ENCODE data around the gene CD79B. TPM values are rescaled to one million over a fixed set of nuclear protein-coding genes. Genes with fewer than 3 reads are reported as not detected.

Gene CD79B
- total RNA-seq, 1 experiment from 2014 or later, result not detected

DNA sequence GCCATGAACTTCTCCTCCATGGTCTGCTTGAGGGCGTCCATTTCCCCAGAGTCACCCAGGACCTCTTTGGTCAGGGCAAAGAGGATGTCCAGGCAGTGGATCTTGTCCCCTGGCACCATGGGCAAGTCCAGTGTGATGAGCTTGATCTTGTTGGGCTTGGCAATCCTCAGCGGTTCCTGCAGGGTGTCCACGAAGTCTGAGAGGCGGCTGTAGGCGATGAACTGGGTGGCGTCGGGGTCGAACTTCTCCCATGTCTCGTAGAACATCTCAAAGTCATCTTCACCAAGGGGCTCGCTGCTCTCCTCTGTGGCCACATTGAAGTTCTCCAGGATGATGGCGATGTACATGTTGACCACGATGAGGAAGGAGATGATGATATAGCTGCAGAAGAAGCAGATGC is 9.0 kb upstream of the CD79B start:
- BruUV-seq (replicated peaks), result no TSS peak
- CTCF ChIA-PET, result no interaction called here

GRCh38 chr17:63940584-63940983 is 8.5 kb upstream of the CD79B start:
- in situ Hi-C loops (cut with HindIII; ENCODE audit: low pct_unique_long_range_greater_than_20kb, low sequenced_read_pairs), result no loop called here
- ChIA-PET CTCF (no interaction called here), POLR2A (no interaction called here)
- no TSS peak for BruUV-seq (replicated peaks)
- Histone ChIP-seq H3K27me3 (ENCODE audit: control insufficient read depth, insufficient read depth, low read length) (no peaks in the 10 kb centered on the region), H3K4me1 (ENCODE audit: control insufficient read depth, insufficient read depth, low read length) (no peaks in the 10 kb centered on the region), H3K36me3 (ENCODE audit: control insufficient read depth, insufficient read depth, low read length) (no peaks in the 10 kb centered on the region), H3K27ac (ENCODE audit: low read length) (no peak overlapping the region), H3K9me3 (ENCODE audit: control insufficient read depth, insufficient read depth, low read depth, low read length) (no peaks in the 10 kb centered on the region), H3K4me3 (ENCODE audit: low read depth in 2 of 2, low read length in 2 of 2) (no peak overlapping the region)
- intact Hi-C loops (cut with micrococcal nuclease; ENCODE audit: unreplicated experiment), result no loop called here
- no peak for DNase-seq (ENCODE audit: low read depth, low spot score)
- no peak for ATAC-seq
- TF ChIP-seq REST (IDR thresholded peaks at IDR 0.05; ENCODE audit: insufficient read depth in 1 of 2, low read depth in 2 of 2, low read length in 1 of 2) (no peak), SIN3A (IDR thresholded peaks at IDR 0.05; ENCODE audit: borderline replicate concordance, insufficient read depth, low read depth, low read length) (no peak), TCF7L2 (IDR thresholded peaks at IDR 0.05; ENCODE audit: low read depth, low read length) (no peak)
- TF ChIP-seq, protein P1, sequence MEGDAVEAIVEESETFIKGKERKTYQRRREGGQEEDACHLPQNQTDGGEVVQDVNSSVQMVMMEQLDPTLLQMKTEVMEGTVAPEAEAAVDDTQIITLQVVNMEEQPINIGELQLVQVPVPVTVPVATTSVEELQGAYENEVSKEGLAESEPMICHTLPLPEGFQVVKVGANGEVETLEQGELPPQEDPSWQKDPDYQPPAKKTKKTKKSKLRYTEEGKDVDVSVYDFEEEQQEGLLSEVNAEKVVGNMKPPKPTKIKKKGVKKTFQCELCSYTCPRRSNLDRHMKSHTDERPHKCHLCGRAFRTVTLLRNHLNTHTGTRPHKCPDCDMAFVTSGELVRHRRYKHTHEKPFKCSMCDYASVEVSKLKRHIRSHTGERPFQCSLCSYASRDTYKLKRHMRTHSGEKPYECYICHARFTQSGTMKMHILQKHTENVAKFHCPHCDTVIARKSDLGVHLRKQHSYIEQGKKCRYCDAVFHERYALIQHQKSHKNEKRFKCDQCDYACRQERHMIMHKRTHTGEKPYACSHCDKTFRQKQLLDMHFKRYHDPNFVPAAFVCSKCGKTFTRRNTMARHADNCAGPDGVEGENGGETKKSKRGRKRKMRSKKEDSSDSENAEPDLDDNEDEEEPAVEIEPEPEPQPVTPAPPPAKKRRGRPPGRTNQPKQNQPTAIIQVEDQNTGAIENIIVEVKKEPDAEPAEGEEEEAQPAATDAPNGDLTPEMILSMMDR (IDR thresholded peaks at IDR 0.05), result no peak

More for the DNA sequence above, 9.0 kb upstream of the CD79B start:
- in situ Hi-C loops (cut with HindIII; ENCODE audit: low pct_unique_long_range_greater_than_20kb, low sequenced_read_pairs), result no loop called here
- no peak for DNase-seq (ENCODE audit: low read depth, low spot score)
- POLR2A ChIA-PET, result no interaction called here
- ATAC-seq, result no peak
- Histone ChIP-seq H3K27me3 (ENCODE audit: control insufficient read depth, insufficient read depth, low read length) (no peaks in the 10 kb centered on the region), H3K4me1 (ENCODE audit: control insufficient read depth, insufficient read depth, low read length) (no peaks in the 10 kb centered on the region), H3K36me3 (ENCODE audit: control insufficient read depth, insufficient read depth, low read length) (no peaks in the 10 kb centered on the region), H3K4me3 (ENCODE audit: low read depth in 2 of 2, low read length in 2 of 2) (no peak overlapping the region), H3K9me3 (ENCODE audit: control insufficient read depth, insufficient read depth, low read depth, low read length) (no peaks in the 10 kb centered on the region), H3K27ac (ENCODE audit: low read length) (no peak overlapping the region)
- intact Hi-C loops (cut with micrococcal nuclease; ENCODE audit: unreplicated experiment), result no loop called here
- TF ChIP-seq SIN3A (IDR thresholded peaks at IDR 0.05; ENCODE audit: borderline replicate concordance, insufficient read depth, low read depth, low read length) (no peak), REST (IDR thresholded peaks at IDR 0.05; ENCODE audit: insufficient read depth in 1 of 2, low read depth in 2 of 2, low read length in 1 of 2) (no peak), TCF7L2 (IDR thresholded peaks at IDR 0.05; ENCODE audit: low read depth, low read length) (no peak), POLR2AphosphoS5 (IDR thresholded peaks at IDR 0.05; ENCODE audit: low read depth, low read length) (no peak)
- TF ChIP-seq, protein P1 (IDR thresholded peaks at IDR 0.05), result no peak
